ENCODE results near the gene PDZRN3.

- TF ChIP-seq IRF2 (CRISPR knock-in tag; IDR thresholded peaks at IDR 0.05): no peak
- TF ChIP-seq PRDM4 (CRISPR knock-in tag; IDR thresholded peaks at IDR 0.05; ENCODE audit: borderline replicate concordance): no peak
- TF ChIP-seq BRD4 (CRISPR knock-in tag; IDR thresholded peaks at IDR 0.05): no peak
- TF ChIP-seq PBX2 (CRISPR knock-in tag; IDR thresholded peaks at IDR 0.05): no peak
- no peak for TF ChIP-seq ZBTB42 (CRISPR knock-in tag; IDR thresholded peaks at IDR 0.05)
- no peak for TF ChIP-seq ZNF749 (CRISPR knock-in tag; IDR thresholded peaks at IDR 0.05; ENCODE audit: borderline replicate concordance)
- TF ChIP-seq STAG1 (CRISPR knock-in tag; IDR thresholded peaks at IDR 0.05): no peak
- TF ChIP-seq ZBTB14 (CRISPR knock-in tag; IDR thresholded peaks at IDR 0.05): no peak
- TF ChIP-seq ZNF513 (CRISPR knock-in tag; conservative IDR thresholded peaks at IDR 0.05): no peak
- no peak for TF ChIP-seq MTA1 (CRISPR knock-in tag; IDR thresholded peaks at IDR 0.05; ENCODE audit: borderline replicate concordance)
- no peak for TF ChIP-seq CTCF (CRISPR knock-in tag; IDR thresholded peaks at IDR 0.05)
- TF ChIP-seq SIN3B (IDR thresholded peaks at IDR 0.05; ENCODE audit: low read length): no peak
- no peak for TF ChIP-seq NONO (IDR thresholded peaks at IDR 0.05)
- TF ChIP-seq NONO (CRISPR knock-in tag; conservative IDR thresholded peaks at IDR 0.05): no peak
Measured at GRCh38 chr3:73663495-73663894, 38.8 kb upstream of the PDZRN3 start.

All from HepG2 (cell line).